Hematopoietic multipotent progenitor cell (in vitro differentiated cells): ENCODE data around the gene CYP2W1. TPM values are rescaled to one million over a fixed set of nuclear protein-coding genes. Genes with fewer than 3 reads are reported as not detected.
"Not testable (repeated sequence)": the region's sequence is repeated elsewhere in the genome, so short reads cannot be mapped to it uniquely, and the experiment has no call there.

Experiments used
- DNase-seq, 3 donors: peaks; one replicate each; pipeline ENCODE4 v3.0.0-alpha.2; 2011 to 2015; ENCODE audit warnings: low read depth in 2 of 3, low spot score in 2 of 3
- total RNA-seq: library from RNA; depleted of rRNA; stranded (reverse); fragments of >200 nt; gene quantifications from one replicate; pipeline ENCODE4 v1.2.3, GENCODE V29; 2012

The CYP2W1 gene
- total RNA-seq, 1 donor, result not detected

GRCh38 chr7:951881-952547 is 31.0 kb upstream of the CYP2W1 start:
- no peak for DNase-seq

GRCh38 chr7:952548-953441 is 30.2 kb upstream of the CYP2W1 start:
- DNase-seq, result no peak

- DNase-seq, result peak in 2 of 3 donors; percentile 43 to 53
These were observed 29.2 kb upstream of the CYP2W1 start for GRCh38 chr7:953547-954327.

- peak in 2 of 3 donors; percentile 76 to 79 for DNase-seq
These were observed 28.4 kb upstream of the CYP2W1 start, which contains the start of gene ADAP1 for GRCh38 chr7:954330-955238. Gene ADAP1, minus strand, starts transcription at chr7:954680. Its CDS starts 203 bp downstream, at chr7:954477.

GRCh38 chr7:956031-956430 is 26.9 kb upstream of the CYP2W1 start:
- DNase-seq, result no peak

- no peak for DNase-seq
These were observed 25.4 kb upstream of the CYP2W1 start for GRCh38 chr7:957418-958220.

GRCh38 chr7:958221-959200 is 24.5 kb upstream of the CYP2W1 start:
- no peak for DNase-seq

- no peak for DNase-seq
These were observed 23.7 kb upstream of the CYP2W1 start for GRCh38 chr7:959271-959670.

GRCh38 chr7:959740-960139 is 23.2 kb upstream of the CYP2W1 start:
- not testable (repeated sequence) for DNase-seq

GRCh38 chr7:960269-960871 is 22.6 kb upstream of the CYP2W1 start:
- DNase-seq, result no peak

- not testable (repeated sequence) for DNase-seq
These were observed 22.0 kb upstream of the CYP2W1 start for GRCh38 chr7:960972-961371.

- no peak for DNase-seq
These were observed 21.2 kb upstream of the CYP2W1 start for GRCh38 chr7:961546-962400.

- no peak for DNase-seq
These were observed 20.4 kb upstream of the CYP2W1 start for GRCh38 chr7:962401-963081.

GRCh38 chr7:963236-964078 is 19.5 kb upstream of the CYP2W1 start:
- no peak for DNase-seq
